Measurements from ENCODE around the gene MARCHF3.
"Not testable (repeated sequence)": the region's sequence is repeated elsewhere in the genome, so short reads cannot be mapped to it uniquely, and the experiment has no call there.

The MARCHF3 gene

DNA sequence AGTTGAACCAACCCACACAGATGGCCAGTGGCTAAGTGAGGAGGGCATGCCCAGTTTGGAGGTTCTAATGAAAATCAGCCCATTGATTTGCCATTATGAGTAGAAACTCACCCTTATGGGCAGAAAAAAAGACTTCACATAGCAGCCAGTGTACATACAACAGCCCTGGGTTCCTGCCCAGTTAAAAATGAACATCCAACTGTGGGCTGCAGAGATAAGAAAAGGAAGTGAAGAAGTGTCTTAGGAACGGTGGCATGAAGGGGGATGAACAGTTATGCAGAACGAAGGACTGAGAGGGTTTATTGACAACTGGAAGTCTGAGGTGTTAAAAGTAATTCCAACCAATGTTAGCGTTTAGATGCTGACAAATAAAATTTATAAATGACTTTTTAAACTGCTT is 118.4 kb downstream of the MARCHF3 start:
- no peak for DNase-seq

DNA sequence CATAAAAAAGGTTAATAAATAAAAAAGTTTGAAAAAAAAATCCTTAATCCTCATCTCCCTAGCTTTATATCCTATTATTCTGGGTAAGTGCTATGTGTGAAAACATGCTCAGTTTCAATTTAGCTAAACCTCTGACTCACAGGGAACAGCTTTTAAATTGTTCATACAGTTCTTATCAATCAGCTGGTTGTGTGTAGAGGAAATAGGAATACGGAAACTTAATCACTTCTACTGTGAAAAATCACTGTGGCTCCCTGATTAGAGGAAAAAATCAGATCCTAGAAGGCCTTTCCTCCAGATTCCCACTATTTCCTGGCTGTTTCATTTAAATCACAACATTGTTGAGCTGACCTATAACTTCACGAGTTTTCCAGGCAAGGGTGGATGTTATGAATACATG is 120.5 kb downstream of the MARCHF3 start:
- DNase-seq = no peak

- not testable (repeated sequence) for DNase-seq
Observed at GRCh38 chr5:126904407-126904806, 126.0 kb downstream of the MARCHF3 start.

DNA sequence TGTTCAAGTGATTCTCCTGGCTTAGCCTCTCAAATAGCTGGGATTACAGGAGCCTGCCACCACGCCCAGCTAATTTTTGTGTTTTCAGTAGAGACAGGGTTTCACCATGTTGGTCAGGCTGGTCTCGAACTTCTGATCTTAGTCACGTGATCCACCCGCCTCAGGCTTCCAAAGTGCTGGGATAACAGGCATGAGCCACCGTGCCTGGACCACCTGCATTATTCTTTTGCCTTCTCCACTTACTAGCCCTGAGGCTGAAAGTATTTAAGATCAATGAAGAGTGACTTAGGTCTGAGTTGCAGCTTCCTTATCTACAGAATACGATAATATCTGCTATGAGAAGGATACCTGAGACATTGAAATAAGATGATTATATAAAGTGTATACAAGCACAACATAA is 129.6 kb downstream of the MARCHF3 start:
- no peak for DNase-seq

DNA sequence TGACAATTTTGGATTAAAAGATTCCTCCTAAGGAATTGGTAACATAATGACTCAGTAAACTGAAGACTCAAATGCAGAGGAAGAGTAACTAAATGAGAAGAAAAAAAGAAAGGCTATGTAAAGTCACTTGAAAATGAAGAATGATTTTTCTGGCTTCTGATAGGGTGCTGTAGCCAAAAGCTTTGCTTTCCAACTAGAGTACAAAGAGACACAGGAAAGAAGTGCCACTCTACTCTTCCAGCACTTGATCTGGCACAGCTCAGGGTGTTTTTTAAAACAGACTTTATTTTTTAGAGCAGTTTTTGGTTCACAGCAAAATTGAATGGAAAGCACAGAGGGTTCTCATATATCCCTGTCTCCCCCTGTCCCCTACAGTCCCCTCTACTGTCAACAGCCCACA is 130.9 kb downstream of the MARCHF3 start:
- DNase-seq = no peak

- no peak for DNase-seq
Observed at GRCh38 chr5:126897851-126898630, 132.3 kb downstream of the MARCHF3 start.

DNA sequence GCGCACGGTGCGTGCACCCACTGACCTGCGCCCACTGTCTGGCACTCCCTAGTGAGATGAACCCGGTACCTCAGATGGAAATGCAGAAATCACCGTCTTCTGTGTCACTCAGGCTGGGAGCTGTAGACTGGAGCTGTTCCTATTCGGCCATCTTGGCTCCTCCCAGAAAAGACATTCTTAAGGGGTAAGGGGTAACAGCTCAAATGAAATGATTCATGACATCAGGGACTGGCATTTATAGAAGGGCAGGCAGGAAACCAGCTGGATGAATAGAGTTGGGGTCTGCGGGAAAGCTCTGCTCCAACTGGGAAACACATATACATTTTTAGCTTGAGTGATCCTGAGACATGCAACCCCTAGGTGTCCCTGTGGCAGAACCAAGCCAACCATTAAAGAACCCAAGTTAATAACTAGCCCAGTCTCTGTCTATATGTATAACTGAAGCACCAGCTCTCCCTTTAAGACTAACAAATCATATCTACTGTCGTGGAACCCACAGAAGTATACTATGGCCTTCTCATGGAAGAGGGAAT is 134.1 kb downstream of the MARCHF3 start:
- DNase-seq = no peak

DNA sequence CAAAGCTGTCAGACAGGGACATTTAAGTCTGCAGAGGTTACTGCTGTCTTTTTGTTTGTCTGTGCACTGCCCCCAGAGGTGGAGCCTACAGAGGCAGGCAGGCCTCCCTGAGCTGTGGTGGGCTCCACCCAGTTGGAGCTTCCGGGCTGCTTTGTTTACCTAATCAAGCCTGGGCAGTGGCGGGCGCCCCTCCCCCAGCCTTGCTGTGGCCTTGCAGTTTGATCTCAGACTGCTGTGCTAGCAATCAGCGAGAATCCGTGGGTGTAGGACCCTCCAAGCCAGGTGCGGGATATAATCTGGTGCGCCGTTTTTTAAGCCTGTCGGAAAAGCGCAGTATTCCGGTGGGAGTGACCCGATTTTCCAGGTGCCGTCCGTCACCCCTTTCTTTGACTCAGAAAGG is 134.6 kb downstream of the MARCHF3 start:
- DNase-seq = not testable (repeated sequence)

DNA sequence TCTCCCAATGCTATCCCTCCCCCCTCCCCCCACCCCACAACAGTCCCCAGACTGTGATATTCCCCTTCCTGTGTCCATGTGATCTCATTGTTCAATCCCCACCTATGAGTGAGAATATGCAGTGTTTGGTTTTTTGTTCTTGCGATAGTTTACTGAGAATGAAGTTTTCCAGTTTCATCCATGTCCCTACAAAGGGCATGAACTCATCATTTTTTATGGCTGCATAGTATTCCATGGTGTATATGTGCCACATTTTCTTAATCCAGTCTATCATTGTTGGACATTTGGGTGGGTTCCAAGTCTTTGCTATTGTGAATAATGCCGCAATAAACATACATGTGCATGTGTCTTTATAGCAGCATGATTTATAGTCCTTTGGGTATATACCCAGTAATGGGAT is 139.9 kb downstream of the MARCHF3 start:
- DNase-seq = not testable (repeated sequence)

GRCh38 chr5:126888175-126888574 is 142.2 kb downstream of the MARCHF3 start:
- peak; percentile 53 for DNase-seq

DNA sequence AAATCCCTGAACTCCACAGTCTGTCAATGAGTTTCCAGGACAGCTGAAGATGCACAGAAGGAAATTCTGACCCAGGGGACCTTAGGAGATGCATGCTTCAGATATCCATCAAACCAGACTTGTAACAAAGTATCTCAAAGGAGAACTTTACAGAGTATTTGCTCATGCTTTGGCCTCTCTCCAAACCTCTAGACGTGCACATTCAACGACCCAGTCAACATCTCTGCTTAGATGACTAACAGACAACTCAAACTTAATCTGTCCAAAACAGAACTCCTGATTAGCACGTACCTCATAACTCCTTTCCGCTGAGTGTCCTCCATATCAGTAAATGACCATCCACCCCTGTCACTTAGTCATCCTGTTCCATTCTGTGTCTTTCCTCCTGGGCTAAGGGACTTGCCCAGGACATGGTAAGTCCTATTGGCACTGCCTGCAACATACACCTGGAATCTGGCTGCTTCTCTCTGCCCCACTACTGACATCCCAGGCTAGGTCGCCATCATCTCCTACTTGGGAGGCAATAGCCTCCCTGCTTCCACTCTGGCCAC is 146.0 kb downstream of the MARCHF3 start:
- no peak for DNase-seq

GRCh38 chr5:126883564-126884245 is 146.7 kb downstream of the MARCHF3 start:
- DNase-seq = no peak

- DNase-seq = no peak
Observed at GRCh38 chr5:126881821-126882600, 148.3 kb downstream of the MARCHF3 start.

GRCh38 chr5:126878634-126879033 is 151.7 kb downstream of the MARCHF3 start:
- DNase-seq = no peak

- peak; percentile 57 for DNase-seq
Observed at GRCh38 chr5:126878085-126878484, 152.3 kb downstream of the MARCHF3 start.

DNA sequence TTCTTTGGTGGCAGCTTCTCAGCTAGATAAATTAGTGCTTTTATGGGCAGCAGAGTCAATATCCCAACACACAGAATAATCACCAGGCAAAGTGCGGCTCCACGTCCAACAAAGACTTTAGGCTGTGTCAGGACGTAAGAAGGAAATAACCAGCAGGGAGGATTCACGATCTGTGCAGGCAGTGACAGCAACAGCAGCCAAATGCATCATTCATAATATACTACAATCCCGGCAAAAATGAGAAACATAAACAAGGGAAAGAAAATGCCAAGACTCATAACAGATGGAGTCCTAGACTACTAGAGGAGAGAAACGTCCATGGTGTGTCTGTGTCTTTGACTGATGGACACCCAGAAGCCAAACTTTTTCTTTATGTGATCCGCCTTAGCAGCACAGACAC is 152.8 kb downstream of the MARCHF3 start:
- DNase-seq = peak; percentile 30

GRCh38 chr5:126875303-126875785 is 155.0 kb downstream of the MARCHF3 start:
- DNase-seq = no peak

DNA sequence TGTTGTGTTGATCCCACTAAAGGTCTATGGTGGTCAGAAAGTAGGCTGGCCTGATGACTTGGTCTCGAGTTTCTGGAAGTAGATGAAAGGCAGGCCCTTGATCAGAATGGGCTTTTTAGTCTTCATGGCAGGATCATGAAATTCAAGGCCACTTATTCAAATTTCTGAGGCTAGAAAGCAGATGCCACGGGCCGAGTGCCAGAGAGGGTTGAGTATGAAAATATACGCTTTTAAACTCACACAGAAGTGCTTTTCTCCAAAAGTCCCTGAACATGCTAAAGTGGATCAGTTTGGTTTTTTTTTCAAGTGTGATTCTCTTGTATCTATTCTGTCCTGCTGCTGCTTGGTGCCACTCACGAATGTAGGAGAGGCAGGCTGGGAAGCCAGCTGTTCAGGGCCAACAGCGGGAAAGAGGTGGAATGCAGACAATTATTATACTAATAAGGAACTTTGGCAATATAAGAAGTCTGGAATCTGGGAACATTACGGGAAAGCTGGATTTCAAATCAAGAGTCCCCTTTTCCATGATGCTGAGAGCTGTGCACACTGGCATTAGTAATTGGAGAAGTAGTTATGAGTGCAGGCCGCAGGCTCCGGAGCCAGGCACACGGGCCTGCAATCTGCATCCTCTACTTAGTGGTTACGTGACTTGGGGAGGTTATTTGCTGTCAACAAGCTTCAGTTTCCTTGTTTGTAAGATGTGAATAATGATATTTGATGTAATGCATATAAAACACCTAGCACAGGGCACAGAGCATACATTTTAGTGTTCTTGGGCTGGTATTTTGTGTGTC is 157.6 kb downstream of the MARCHF3 start:
- DNase-seq = no peak

DNA sequence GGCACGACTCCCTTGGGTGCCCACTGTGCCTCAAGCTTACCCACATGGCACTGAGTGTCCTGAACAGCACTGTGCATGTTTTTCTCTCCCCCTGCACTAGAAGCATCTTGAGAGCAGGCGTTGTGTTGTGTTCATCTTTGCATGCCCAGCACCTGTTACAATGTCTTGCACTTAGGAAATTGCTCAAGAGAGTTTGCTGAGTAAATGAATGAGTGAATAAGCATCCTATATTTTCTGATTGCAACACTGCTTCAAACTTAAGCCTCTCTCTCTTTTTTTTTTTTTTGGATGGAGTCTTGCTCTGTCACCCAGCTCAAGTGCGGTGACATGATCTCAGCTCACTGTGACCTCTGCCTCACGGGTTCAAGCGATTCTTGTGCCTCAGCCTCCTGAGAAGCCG is 158.9 kb downstream of the MARCHF3 start:
- no peak for DNase-seq

DNA sequence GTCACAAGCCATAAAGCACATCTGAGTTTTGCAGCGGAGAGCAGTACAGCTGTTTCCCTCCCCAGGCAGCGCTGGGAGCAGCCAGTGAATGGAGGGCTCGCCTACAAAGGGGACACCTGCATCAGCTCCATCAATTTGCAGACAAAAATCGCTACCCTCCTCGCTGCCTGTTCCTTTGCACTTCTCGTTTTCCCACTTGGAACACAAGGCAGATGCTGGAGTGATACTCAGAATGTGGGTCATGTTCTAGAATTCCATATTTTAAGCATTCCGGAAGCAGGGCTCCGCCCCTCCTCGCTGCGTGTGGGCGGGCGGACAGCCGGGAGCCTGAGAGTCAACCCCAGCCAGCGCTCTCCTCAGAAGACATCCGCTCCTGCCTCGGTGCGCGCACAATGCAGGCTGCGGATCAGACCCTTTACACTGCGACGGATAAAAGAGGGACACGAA is 161.3 kb downstream of the MARCHF3 start:
- DNase-seq = peak; percentile 61

DNA sequence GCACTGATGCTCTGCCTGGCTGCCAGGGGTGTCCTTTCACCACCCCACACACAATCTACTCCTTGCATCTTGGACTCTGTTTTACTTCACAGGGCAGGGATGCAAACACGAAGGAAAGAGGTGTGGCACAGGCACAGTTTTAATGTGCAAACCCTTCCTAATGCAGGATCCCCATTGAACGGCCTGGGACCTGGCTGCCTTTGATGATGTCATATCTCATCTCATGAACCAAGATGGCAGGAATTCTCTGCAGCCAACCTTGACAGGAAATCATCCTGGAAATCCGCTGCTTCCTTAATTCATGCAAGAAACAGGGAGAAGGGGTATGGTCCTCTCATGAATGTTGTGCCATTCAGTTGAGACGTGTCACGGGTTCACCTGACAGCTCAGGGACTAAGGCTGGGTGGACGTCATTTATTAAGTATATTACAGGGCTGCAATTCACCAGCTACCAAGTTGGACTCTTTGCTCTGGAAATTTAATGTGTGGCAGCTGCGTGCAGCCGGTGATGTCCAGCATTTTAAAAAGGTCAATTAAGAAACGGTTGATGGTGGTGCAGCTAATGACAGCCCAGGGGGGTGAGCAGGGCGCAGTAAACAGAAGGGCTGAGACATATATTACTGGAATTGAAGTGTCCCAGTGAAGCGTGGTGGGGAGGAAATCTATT is 161.9 kb downstream of the MARCHF3 start:
- no peak for DNase-seq

Measured in NCI-H1092 treated with DMSO at 0.1 percent for 48 hours (cell line).